ENCODE data around the gene MIGA2. TPM values are rescaled to one million over a fixed set of nuclear protein-coding genes. Genes with fewer than 3 reads are reported as not detected.

The MIGA2 gene
- total and polyA plus RNA-seq, 4 donors, result 8.0 to 42.6 (median 16.9) TPM

- H3K36me3 ChIP-seq (ENCODE audit: control insufficient read depth in 4 of 4, insufficient read depth in 3 of 4, low read depth in 1 of 4, low read length in 3 of 4), result peaks cover 0 to 4% (median 0%) of the 10 kb centered on the region in 4 donors
- H3K9ac ChIP-seq (ENCODE audit: low read depth in 1 of 2, low read length in 2 of 2), result no peak overlapping the region
- H3K9me3 ChIP-seq (ENCODE audit: control insufficient read depth in 4 of 4, low read length in 3 of 4), result no peaks in the 10 kb centered on the region
- H3K4me3 ChIP-seq (ENCODE audit: low read depth in 1 of 3, low read length in 3 of 3), result no peak overlapping the region
- DNase-seq (ENCODE audit: low spot score), result no peak
- H3K27me3 ChIP-seq (ENCODE audit: control insufficient read depth in 4 of 4, insufficient read depth in 4 of 4, low read length in 3 of 4), result no peaks in the 10 kb centered on the region
- TF ChIP-seq FOXA2 (IDR thresholded peaks at IDR 0.05) (no peak), ZBTB33 (IDR thresholded peaks at IDR 0.05) (no peak), JUND (IDR thresholded peaks at IDR 0.05) (no peak), CTCF (IDR thresholded peaks at IDR 0.05; ENCODE audit: low read depth, low read length, missing input control) (no peak), RXRA (IDR thresholded peaks at IDR 0.05) (no peak), NR2F2 (IDR thresholded peaks at IDR 0.05) (no peak), HNF4A (conservative IDR thresholded peaks at IDR 0.05) (no peak), MAX (IDR thresholded peaks at IDR 0.05) (no peak), EGR1 (IDR thresholded peaks at IDR 0.05; ENCODE audit: low read depth in 2 of 2) (no peak)
- 90% methylated on average over 16 of the region's 16 CpGs for WGBS
- H3K27ac ChIP-seq (ENCODE audit: low read depth in 1 of 2, low read length in 2 of 2), result no peak overlapping the region
- peaks cover 0 to 13% (median 8%) of the 10 kb centered on the region in 4 donors for H3K4me1 ChIP-seq (ENCODE audit: control insufficient read depth in 4 of 4, insufficient read depth in 4 of 4, low read length in 3 of 4)
These were observed 13.2 kb upstream of the MIGA2 start for GRCh38 chr9:129023036-129023907.

- Histone ChIP-seq H3K27ac (ENCODE audit: low read depth in 1 of 2, low read length in 2 of 2) (no peak overlapping the region), H3K9me3 (ENCODE audit: control insufficient read depth in 4 of 4, low read length in 3 of 4) (no peaks in the 10 kb centered on the region), H3K9ac (ENCODE audit: low read depth in 1 of 2, low read length in 2 of 2) (no peak overlapping the region), H3K27me3 (ENCODE audit: control insufficient read depth in 4 of 4, insufficient read depth in 4 of 4, low read length in 3 of 4) (no peaks in the 10 kb centered on the region), H3K4me3 (ENCODE audit: low read depth in 1 of 3, low read length in 3 of 3) (no peak overlapping the region), H3K4me1 (ENCODE audit: control insufficient read depth in 4 of 4, insufficient read depth in 4 of 4, low read length in 3 of 4) (peaks cover 0 to 13% (median 8%) of the 10 kb centered on the region in 4 donors), H3K36me3 (ENCODE audit: control insufficient read depth in 4 of 4, insufficient read depth in 3 of 4, low read depth in 1 of 4, low read length in 3 of 4) (peaks cover 0 to 4% (median 0%) of the 10 kb centered on the region in 4 donors)
- WGBS, result 87% methylated on average over 4 of the region's 4 CpGs
- TF ChIP-seq TAF1 (conservative IDR thresholded peaks at IDR 0.05) (no peak), REST (IDR thresholded peaks at IDR 0.05) (no peak), RAD21 (IDR thresholded peaks at IDR 0.05) (no peak), YY1 (IDR thresholded peaks at IDR 0.05) (no peak), SP1 (IDR thresholded peaks at IDR 0.05) (no peak), JUND (IDR thresholded peaks at IDR 0.05) (no peak)
- no peak for DNase-seq (ENCODE audit: low spot score)
These were observed 12.6 kb upstream of the MIGA2 start for GRCh38 chr9:129023908-129024233.
